ENCODE measurements around the gene THSD4. TPM values are rescaled to one million over a fixed set of nuclear protein-coding genes. Genes with fewer than 3 reads are reported as not detected.

The THSD4 gene
- total RNA-seq, 1 donor from 2014 or later: 151 TPM

DNA sequence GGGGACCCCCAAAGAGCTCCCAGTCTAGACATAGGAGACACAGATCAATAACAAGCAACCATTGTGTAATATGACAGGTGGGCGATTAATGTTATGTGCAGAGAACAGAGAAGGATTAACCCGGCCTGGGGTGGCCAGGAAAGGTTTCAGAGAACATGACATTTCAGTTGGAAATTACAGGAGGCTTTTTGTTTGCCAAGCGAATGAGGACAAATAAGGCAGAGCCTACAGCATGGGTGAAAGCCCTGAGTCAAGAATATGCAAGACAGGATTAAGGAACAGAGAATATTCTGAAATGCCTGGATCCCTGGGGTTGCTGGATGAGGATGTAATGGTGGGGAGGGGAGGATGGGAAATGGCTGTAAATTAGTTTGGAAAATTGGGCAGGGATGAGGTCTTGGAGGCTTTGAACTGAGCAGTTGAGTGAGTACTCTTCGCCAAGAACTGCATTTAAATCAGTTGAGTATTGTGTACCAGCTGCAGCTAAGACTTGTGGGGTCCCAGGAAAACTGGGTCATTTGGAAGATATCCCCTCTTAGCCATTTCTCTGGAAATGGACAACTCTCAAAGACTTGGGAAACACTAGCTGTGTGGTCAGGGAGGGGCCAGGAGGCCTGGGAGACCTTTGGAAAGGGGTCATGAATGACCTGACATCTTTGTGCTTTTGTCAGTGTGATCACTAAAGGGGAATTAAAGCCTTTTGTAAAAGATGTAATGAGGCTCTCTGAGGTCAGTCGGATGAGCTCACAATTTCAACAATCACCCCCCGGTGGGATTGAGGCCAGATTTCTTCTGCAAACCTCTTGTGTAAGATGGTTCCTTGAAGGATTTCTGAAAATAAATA lies 496.5 kb downstream of the THSD4 start:
- H3K9me3 ChIP-seq: no peaks in the 10 kb centered on the region
- TF ChIP-seq, protein P1, sequence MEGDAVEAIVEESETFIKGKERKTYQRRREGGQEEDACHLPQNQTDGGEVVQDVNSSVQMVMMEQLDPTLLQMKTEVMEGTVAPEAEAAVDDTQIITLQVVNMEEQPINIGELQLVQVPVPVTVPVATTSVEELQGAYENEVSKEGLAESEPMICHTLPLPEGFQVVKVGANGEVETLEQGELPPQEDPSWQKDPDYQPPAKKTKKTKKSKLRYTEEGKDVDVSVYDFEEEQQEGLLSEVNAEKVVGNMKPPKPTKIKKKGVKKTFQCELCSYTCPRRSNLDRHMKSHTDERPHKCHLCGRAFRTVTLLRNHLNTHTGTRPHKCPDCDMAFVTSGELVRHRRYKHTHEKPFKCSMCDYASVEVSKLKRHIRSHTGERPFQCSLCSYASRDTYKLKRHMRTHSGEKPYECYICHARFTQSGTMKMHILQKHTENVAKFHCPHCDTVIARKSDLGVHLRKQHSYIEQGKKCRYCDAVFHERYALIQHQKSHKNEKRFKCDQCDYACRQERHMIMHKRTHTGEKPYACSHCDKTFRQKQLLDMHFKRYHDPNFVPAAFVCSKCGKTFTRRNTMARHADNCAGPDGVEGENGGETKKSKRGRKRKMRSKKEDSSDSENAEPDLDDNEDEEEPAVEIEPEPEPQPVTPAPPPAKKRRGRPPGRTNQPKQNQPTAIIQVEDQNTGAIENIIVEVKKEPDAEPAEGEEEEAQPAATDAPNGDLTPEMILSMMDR (IDR thresholded peaks at IDR 0.05): no peak
- H3K4me3 ChIP-seq: no peak overlapping the region
- H3K27ac ChIP-seq: no peak overlapping the region
- H3K27me3 ChIP-seq: no peaks in the 10 kb centered on the region
- intact Hi-C loops (cut with DNase I): loop anchor here (1.0 kb wide), 1 partner anchor 35 kb away; no protein-coding TSS in a partner anchor
- H3K4me1 ChIP-seq: peaks cover 3 to 19% of the 10 kb centered on the region in 2 donors
- no peak for DNase-seq (ENCODE audit: low spot score in 2 of 2)
- H3K36me3 ChIP-seq: no peaks in the 10 kb centered on the region

DNA sequence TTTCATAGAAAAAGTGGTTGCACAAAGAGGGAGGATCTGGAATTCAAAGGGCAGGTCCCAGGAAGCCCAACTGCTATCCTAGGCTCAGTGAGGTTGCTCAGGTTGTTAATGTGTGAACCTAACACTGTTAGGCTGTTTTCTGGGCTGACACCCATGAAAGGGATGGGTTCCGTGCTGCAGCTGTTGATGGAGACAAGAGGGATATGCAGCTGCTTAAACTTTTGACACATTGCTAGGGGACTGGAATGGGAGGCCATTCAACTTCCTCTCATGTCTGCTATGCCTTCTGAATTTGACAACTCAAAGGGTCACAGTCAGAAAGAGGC lies 497.1 kb downstream of the THSD4 start:
- no peak for DNase-seq (ENCODE audit: low spot score in 2 of 2)
- intact Hi-C loops (cut with DNase I): no loop called here
- no peak overlapping the region for H3K27ac ChIP-seq
- H3K4me1 ChIP-seq: peaks cover 3 to 19% of the 10 kb centered on the region in 2 donors
- H3K4me3 ChIP-seq: no peak overlapping the region
- no peaks in the 10 kb centered on the region for H3K27me3 ChIP-seq
- TF ChIP-seq, protein P1 (IDR thresholded peaks at IDR 0.05): no peak
- H3K9me3 ChIP-seq: no peaks in the 10 kb centered on the region
- H3K36me3 ChIP-seq: no peaks in the 10 kb centered on the region

DNA sequence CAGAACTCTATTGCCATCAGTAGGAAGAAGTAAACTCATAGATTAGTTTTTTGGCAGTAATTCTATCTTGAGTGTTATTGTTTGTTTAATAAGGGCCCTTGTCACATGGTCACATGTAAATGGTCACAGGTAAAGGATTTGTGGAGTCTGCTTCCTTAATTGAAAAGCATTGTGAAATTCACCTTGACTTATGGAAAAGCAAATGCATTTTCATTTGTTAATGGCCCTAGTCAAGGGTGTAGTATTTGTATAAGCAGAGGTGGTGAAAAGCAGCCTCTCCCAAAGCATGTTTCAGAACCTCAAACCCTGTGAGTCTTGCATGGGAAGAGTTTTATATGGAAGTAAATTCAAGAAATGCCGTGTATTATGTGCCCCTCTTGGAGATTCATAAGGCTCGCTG lies 497.6 kb downstream of the THSD4 start:
- TF ChIP-seq, protein P1 (IDR thresholded peaks at IDR 0.05): no peak
- Histone ChIP-seq H3K4me3 (no peak overlapping the region), H3K9me3 (no peaks in the 10 kb centered on the region), H3K4me1 (peaks cover 3 to 19% of the 10 kb centered on the region in 2 donors), H3K27ac (no peak overlapping the region), H3K27me3 (no peaks in the 10 kb centered on the region), H3K36me3 (no peaks in the 10 kb centered on the region)
- intact Hi-C loops (cut with DNase I): no loop called here
- no peak for DNase-seq (ENCODE audit: low spot score in 2 of 2)

DNA sequence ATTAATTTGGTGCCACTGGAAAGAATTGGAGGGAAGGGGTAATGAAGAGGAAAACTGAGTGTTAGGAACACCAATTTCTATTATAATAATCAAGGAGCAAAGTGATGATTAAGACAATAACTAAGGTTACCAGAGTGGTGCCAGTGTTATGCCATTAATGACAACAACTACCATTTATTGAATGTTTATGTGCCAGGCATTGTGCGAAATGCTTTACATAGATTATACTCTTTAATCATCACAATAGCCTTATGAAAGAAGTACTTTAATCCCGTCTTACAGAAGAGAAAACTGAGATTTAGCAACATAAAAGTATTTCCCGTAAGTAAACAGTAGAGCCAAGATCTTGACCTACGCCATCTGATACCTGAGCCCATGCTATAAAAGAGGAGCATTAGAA lies 507.8 kb downstream of the THSD4 start:
- H3K9me3 ChIP-seq: no peaks in the 10 kb centered on the region
- no peak overlapping the region for H3K27ac ChIP-seq
- H3K4me1 ChIP-seq: no peaks in the 10 kb centered on the region
- H3K4me3 ChIP-seq: no peak overlapping the region
- intact Hi-C loops (cut with DNase I): no loop called here
- no peak for DNase-seq (ENCODE audit: low spot score in 2 of 2)
- no peaks in the 10 kb centered on the region for H3K36me3 ChIP-seq
- TF ChIP-seq, protein P1 (IDR thresholded peaks at IDR 0.05): no peak
- no peaks in the 10 kb centered on the region for H3K27me3 ChIP-seq

DNA sequence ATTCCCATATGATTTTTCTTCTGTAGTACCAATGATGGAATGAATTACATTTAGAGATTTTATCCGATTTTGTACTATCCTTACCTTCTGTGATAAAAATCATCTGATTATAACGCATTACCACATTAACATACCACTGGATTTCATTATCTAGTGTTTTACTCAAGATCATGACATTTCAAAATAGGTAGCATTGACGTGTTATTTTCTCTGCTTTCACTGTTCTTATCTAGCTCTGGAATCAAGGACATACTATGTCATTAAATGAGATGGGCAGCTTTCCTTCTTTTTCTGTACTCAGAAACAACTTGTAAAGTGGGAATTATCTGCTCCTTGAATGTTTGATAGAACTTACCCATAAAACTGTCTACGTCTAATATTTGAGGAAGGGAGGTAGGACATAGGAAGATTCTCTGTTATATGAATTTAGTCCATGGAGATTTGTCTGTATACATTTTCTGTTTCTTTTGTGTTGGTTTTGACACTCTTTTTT lies 511.4 kb downstream of the THSD4 start:
- no peak overlapping the region for H3K27ac ChIP-seq
- TF ChIP-seq, protein P1 (IDR thresholded peaks at IDR 0.05): no peak
- intact Hi-C loops (cut with DNase I): no loop called here
- no peak for DNase-seq (ENCODE audit: low spot score in 2 of 2)
- no peaks in the 10 kb centered on the region for H3K27me3 ChIP-seq
- no peaks in the 10 kb centered on the region for H3K9me3 ChIP-seq
- no peaks in the 10 kb centered on the region for H3K36me3 ChIP-seq
- H3K4me1 ChIP-seq: peaks cover 0 to 10% of the 10 kb centered on the region in 2 donors
- no peak overlapping the region for H3K4me3 ChIP-seq

All from ascending aorta (tissue), 2 donors.